ENCODE data around the gene KDM4F. TPM values are rescaled to one million over a fixed set of nuclear protein-coding genes. Genes with fewer than 3 reads are reported as not detected.

KDM4F gene
- total RNA-seq, 3 donors from 2014 or later: not detected

DNA sequence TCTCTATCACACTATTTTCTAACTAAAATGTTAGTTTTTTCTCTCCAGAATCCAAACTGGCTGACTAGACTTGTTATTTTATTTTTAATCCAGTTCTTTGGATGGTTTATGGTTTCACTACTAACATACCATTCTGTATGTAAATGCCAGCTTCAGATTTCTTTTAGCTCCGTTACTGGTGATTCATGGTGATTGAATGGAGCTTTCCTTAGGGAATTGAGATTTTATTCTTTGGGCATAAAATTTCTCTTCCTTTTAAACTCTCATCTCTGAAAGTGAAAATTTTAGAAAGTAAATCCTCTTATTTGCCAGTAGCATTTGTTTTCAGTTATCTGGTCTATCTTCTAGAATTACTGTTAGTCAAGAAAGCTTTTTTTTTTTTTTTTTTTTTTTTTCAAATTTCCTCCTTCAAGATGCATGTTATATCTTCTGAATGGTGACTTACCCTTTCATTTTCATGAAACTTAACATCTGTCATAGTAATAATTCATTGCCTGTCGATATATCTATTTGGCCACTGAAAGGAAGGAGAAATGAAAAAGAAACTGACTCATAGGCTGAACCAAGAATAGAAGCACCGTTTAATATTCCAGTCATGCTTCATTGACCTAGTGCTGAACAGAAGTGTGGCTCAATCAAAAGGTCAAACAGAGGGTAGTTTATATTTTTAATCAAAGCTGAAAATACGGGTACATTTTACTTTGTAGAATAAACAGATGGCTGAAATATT lies 46.8 kb downstream of the KDM4F start:
- H3K4me1 ChIP-seq: peaks cover 3 to 7% of the 10 kb centered on the region in 2 donors
- no peaks in the 10 kb centered on the region for H3K27me3 ChIP-seq
- H3K36me3 ChIP-seq: no peaks in the 10 kb centered on the region
- intact Hi-C loops (cut with DNase I; ENCODE audit: low total_unique reads): no loop called here
- no peaks in the 10 kb centered on the region for H3K9me3 ChIP-seq
- no peak overlapping the region for H3K4me3 ChIP-seq
- no peak overlapping the region for H3K27ac ChIP-seq
- TF ChIP-seq, protein P1, sequence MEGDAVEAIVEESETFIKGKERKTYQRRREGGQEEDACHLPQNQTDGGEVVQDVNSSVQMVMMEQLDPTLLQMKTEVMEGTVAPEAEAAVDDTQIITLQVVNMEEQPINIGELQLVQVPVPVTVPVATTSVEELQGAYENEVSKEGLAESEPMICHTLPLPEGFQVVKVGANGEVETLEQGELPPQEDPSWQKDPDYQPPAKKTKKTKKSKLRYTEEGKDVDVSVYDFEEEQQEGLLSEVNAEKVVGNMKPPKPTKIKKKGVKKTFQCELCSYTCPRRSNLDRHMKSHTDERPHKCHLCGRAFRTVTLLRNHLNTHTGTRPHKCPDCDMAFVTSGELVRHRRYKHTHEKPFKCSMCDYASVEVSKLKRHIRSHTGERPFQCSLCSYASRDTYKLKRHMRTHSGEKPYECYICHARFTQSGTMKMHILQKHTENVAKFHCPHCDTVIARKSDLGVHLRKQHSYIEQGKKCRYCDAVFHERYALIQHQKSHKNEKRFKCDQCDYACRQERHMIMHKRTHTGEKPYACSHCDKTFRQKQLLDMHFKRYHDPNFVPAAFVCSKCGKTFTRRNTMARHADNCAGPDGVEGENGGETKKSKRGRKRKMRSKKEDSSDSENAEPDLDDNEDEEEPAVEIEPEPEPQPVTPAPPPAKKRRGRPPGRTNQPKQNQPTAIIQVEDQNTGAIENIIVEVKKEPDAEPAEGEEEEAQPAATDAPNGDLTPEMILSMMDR (IDR thresholded peaks at IDR 0.05): no peak
- no peak for TF ChIP-seq POLR2AphosphoS5 (IDR thresholded peaks at IDR 0.05)
- no peak for TF ChIP-seq POLR2A (IDR thresholded peaks at IDR 0.05)
- DNase-seq (ENCODE audit: low spot score in 2 of 2): no peak

DNA sequence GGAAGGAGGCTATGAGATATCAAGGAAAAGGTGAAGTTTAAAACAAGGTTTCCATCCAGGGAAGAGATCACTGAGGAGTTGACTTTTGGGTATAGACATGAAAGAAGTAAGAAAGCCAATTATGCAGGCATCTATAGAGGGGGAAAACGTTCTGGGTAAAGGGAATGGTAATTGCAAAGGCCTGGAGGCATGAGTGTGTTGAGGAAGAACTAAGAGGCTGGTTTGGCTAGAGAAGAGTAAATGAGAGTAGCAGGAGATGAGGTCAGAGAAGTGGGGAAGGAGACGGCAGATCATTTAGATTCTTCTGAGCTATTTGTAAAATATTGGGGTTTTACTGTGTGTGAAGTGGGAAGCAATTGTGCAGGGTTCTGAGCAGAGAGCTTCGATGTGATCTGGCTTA lies 48.0 kb downstream of the KDM4F start:
- Histone ChIP-seq H3K27me3 (no peaks in the 10 kb centered on the region), H3K4me3 (no peak overlapping the region), H3K9me3 (no peaks in the 10 kb centered on the region), H3K27ac (no peak overlapping the region), H3K4me1 (no peaks in the 10 kb centered on the region), H3K36me3 (no peaks in the 10 kb centered on the region)
- no peak for TF ChIP-seq POLR2AphosphoS5 (IDR thresholded peaks at IDR 0.05)
- intact Hi-C loops (cut with DNase I; ENCODE audit: low total_unique reads): no loop called here
- DNase-seq (ENCODE audit: low spot score in 2 of 2): no peak

DNA sequence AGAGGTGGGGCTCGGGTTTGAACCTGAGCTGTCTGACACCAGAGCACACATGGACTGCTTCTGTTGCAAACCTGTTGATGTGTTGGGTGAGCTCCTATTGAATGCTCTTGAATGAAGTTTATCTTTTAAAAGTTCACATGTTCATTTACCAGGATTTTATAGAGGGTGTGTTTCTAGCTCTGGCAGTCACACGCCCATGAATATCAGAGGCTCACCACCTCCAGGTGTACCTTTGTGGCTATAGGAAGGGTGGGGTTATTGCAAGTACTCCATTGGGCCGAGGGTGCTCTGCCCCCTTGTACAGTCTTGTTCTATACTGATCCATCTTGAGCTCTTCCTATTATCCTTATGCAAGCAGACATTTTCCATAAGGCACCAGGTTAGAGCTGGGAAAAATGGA lies 49.6 kb downstream of the KDM4F start:
- TF ChIP-seq, protein P1 (IDR thresholded peaks at IDR 0.05): no peak
- TF ChIP-seq POLR2AphosphoS5 (IDR thresholded peaks at IDR 0.05) (no peak), POLR2A (IDR thresholded peaks at IDR 0.05) (no peak)
- no peaks in the 10 kb centered on the region for H3K27me3 ChIP-seq
- no peak for DNase-seq (ENCODE audit: low spot score in 2 of 2)
- H3K4me1 ChIP-seq: no peaks in the 10 kb centered on the region
- H3K27ac ChIP-seq: no peak overlapping the region
- H3K36me3 ChIP-seq: no peaks in the 10 kb centered on the region
- H3K4me3 ChIP-seq: no peak overlapping the region
- intact Hi-C loops (cut with DNase I; ENCODE audit: low total_unique reads): no loop called here
- H3K9me3 ChIP-seq: no peaks in the 10 kb centered on the region

DNA sequence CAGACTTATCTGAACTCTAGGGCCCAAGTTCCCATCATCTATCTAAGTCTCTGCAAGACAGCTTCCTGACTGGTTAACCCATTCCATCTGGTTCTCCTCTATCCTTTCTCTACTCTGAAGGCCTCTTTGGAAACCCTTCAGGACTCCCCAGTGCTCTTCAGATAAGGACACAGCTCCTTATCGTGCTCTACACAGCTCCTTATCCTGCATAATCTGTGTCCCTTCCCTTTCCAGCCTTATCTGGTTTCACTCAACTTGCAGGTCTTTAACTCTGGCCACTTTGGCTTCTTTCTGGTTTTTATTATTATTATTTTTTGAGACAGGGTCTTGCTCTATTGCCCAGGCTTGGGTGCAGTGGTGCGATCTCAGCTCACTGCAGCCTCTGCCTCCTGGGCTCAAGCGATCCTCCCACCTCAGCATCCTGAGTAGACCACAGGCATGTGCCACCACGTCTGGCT lies 51.0 kb downstream of the KDM4F start:
- Histone ChIP-seq H3K27me3 (no peaks in the 10 kb centered on the region), H3K4me3 (no peak overlapping the region), H3K9me3 (no peaks in the 10 kb centered on the region), H3K27ac (no peak overlapping the region), H3K36me3 (no peaks in the 10 kb centered on the region), H3K4me1 (no peaks in the 10 kb centered on the region)
- no peak for TF ChIP-seq POLR2AphosphoS5 (IDR thresholded peaks at IDR 0.05)
- intact Hi-C loops (cut with DNase I; ENCODE audit: low total_unique reads): no loop called here
- no peak for DNase-seq (ENCODE audit: low spot score in 2 of 2)

Other genes starting within 250 kb of the KDM4F start
- gene CWC15, start 75.9 kb upstream of the KDM4F start, total RNA-seq: 10 to 100 TPM; 42.9 to 62.7 (median 47.9) TPM
- 1 to 10 TPM in 1 of 3 donors, under 1 TPM in 2; 0.33 to 1.2 (median 0.96) TPM for gene KDM4D, start 75.7 kb upstream of the KDM4F start, total RNA-seq
- gene KDM4E, start 24.2 kb upstream of the KDM4F start, total RNA-seq: not detected
- 10 to 100 TPM; 35.4 to 52.4 (median 36.1) TPM for gene SRSF8, start 17.5 kb downstream of the KDM4F start, total RNA-seq
- gene ENDOD1, start 40.4 kb downstream of the KDM4F start, total RNA-seq: 10 to 100 TPM; 19.7 to 49.8 (median 48.7) TPM
- 10 to 100 TPM; 28.2 to 98.1 (median 39.7) TPM for gene SESN3, start 181.8 kb downstream of the KDM4F start, total RNA-seq